IPS-18a (cell line): ENCODE results near the gene PRPS1.

Source experiments
- H3K27ac ChIP-seq: one replicate; pipeline ENCODE4 v1.5.1; 2013; ENCODE audit warnings: low read length
- H3K27me3 ChIP-seq: one replicate; pipeline ENCODE4 v1.6.1; 2013; ENCODE audit warnings: mild to moderate bottlenecking, low read length; ENCODE audit not compliant: control insufficient read depth, insufficient read depth
- H3K36me3 ChIP-seq: one replicate; pipeline ENCODE4 v1.6.1; 2013; ENCODE audit warnings: low read depth, low read length; ENCODE audit not compliant: control insufficient read depth
- H3K4me1 ChIP-seq: one replicate; pipeline ENCODE4 v1.6.1; 2013; ENCODE audit warnings: low read depth, low read length; ENCODE audit not compliant: control insufficient read depth
- H3K4me3 ChIP-seq: one replicate; pipeline ENCODE4 v1.5.1; 2013; ENCODE audit warnings: low read length
- H3K9ac ChIP-seq: one replicate; pipeline ENCODE4 v1.6.1; 2013; ENCODE audit warnings: mild to moderate bottlenecking, low read length, moderate library complexity
- H3K9me3 ChIP-seq: one replicate; pipeline ENCODE4 v1.6.1; 2013; ENCODE audit warnings: low read depth, low read length; ENCODE audit not compliant: control insufficient read depth

The PRPS1 gene

GRCh38 chrX:107632346-107632745 is 4.0 kb downstream of the PRPS1 start:
- Histone ChIP-seq H3K36me3 (peaks cover 3% of the 10 kb centered on the region), H3K9me3 (no peaks in the 10 kb centered on the region), H3K4me1 (peaks cover 14% of the 10 kb centered on the region), H3K27ac (no peak overlapping the region), H3K27me3 (no peaks in the 10 kb centered on the region), H3K4me3 (no peak overlapping the region), H3K9ac (no peak overlapping the region)

- Histone ChIP-seq H3K9me3 (no peaks in the 10 kb centered on the region), H3K4me3 (no peak overlapping the region), H3K36me3 (peaks cover 83% of the 10 kb centered on the region), H3K27ac (no peak overlapping the region), H3K4me1 (no peaks in the 10 kb centered on the region), H3K27me3 (no peaks in the 10 kb centered on the region), H3K9ac (no peak overlapping the region)
These were observed 18.4 kb downstream of the PRPS1 start for GRCh38 chrX:107646735-107647134.

DNA sequence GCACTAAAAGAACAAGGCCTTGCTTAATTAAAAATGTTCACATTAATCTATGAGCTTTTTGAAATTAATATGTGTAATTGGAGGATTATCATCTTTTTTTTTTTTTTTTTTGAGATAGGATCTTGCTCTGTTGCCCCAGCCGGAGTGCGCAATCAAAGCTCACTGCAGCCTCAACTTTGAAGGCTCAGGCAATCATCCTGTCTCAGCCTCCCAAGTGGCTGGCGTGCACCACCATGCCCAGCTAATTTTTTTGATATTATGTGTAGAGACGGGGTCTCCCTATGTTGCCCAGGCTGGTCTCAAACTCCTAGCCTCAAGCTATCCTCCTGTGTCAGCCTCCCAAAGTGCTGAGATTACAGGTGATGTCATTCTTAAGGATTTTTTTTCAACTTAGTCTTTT is 20.0 kb downstream of the PRPS1 start:
- H3K9me3 ChIP-seq, result no peaks in the 10 kb centered on the region
- no peaks in the 10 kb centered on the region for H3K4me1 ChIP-seq
- H3K9ac ChIP-seq, result no peak overlapping the region
- no peaks in the 10 kb centered on the region for H3K27me3 ChIP-seq
- H3K36me3 ChIP-seq, result peaks cover 78% of the 10 kb centered on the region
- H3K4me3 ChIP-seq, result no peak overlapping the region
- no peak overlapping the region for H3K27ac ChIP-seq

- H3K4me1 ChIP-seq, result peaks cover 10% of the 10 kb centered on the region
- peak overlapping the region; percentile 7 for H3K4me3 ChIP-seq
- H3K27me3 ChIP-seq, result no peaks in the 10 kb centered on the region
- no peak overlapping the region for H3K9ac ChIP-seq
- H3K36me3 ChIP-seq, result peaks cover 30% of the 10 kb centered on the region
- H3K27ac ChIP-seq, result no peak overlapping the region
- H3K9me3 ChIP-seq, result no peaks in the 10 kb centered on the region
These were observed 26.2 kb downstream of the PRPS1 start for GRCh38 chrX:107654566-107654871.

DNA sequence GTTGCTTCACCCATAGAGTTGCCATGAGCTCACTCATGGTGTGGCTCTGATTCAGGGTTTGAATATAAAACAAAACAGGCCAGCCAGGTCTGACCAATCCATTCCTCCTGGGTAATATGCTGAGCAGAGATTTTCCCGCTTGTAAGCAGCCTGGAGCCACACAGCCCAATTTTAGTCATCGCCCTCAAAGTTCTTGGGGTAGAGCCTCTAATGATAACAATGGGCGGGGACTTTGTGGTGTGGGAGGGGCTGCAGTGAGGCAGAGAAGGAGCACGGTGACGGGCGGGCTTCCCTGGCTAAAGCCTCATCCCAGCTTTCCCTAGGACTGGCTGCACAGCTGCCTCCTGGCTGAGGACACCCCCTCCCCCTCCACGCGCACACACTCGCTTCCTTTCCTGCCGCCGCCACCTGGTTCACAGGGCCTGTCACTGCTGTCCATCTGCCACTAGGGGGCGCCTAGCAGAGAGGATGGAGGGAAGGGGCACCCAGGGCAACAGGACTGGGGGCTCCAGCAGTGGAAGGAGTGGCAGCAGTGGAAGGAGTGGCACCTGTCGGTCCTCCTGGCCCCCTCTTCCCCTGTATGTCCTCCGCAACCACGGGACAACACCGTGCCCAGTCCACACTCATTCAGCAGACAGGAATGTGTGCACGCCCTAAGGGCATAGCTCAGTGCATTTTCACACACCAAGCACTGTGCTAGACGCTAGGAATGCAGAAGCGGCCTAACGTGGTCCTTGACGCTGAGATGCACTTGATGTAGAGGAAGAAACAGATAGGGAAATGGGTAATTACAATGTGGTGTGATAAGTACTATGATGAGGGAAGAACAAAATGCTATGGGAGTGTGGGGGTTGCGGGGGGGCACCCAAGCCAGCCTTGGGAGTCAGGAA is 26.8 kb downstream of the PRPS1 start:
- Histone ChIP-seq H3K4me1 (peaks cover 10% of the 10 kb centered on the region), H3K27ac (no peak overlapping the region), H3K4me3 (peak overlapping the region; percentile 7), H3K27me3 (no peaks in the 10 kb centered on the region), H3K36me3 (peaks cover 24% of the 10 kb centered on the region), H3K9ac (no peak overlapping the region), H3K9me3 (no peaks in the 10 kb centered on the region)

- peaks cover 11% of the 10 kb centered on the region for H3K36me3 ChIP-seq
- H3K27me3 ChIP-seq, result no peaks in the 10 kb centered on the region
- no peak overlapping the region for H3K27ac ChIP-seq
- no peak overlapping the region for H3K9ac ChIP-seq
- H3K4me1 ChIP-seq, result peaks cover 10% of the 10 kb centered on the region
- no peak overlapping the region for H3K4me3 ChIP-seq
- no peaks in the 10 kb centered on the region for H3K9me3 ChIP-seq
These were observed 28.7 kb downstream of the PRPS1 start for GRCh38 chrX:107656978-107657377.

- Histone ChIP-seq H3K4me1 (peaks cover 23% of the 10 kb centered on the region), H3K9me3 (no peaks in the 10 kb centered on the region), H3K36me3 (no peaks in the 10 kb centered on the region), H3K9ac (no peak overlapping the region), H3K4me3 (no peak overlapping the region), H3K27me3 (no peaks in the 10 kb centered on the region), H3K27ac (no peak overlapping the region)
These were observed 30.4 kb downstream of the PRPS1 start for GRCh38 chrX:107658660-107659059.

DNA sequence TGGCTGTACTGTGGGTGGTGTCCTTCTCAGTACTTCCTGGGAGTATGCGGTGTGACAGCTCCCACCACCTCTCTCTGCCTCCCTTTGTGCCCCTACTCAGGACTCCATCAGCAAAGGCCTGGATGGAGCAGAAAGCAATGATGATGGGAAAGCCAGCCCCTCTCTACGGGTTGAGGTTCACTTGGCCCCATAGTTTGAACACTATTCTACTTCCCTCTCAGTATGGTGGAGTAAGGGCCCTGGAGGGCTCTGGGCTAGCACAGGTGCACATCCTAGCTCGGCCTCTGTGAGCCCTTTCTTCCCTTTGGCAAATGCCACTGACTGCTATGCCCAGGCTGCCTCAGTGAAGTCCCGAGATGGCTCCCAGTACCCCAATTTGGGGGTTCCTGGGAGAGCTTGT is 31.0 kb downstream of the PRPS1 start:
- H3K27ac ChIP-seq, result no peak overlapping the region
- H3K9ac ChIP-seq, result no peak overlapping the region
- H3K4me3 ChIP-seq, result no peak overlapping the region
- H3K27me3 ChIP-seq, result no peaks in the 10 kb centered on the region
- H3K9me3 ChIP-seq, result no peaks in the 10 kb centered on the region
- no peaks in the 10 kb centered on the region for H3K36me3 ChIP-seq
- H3K4me1 ChIP-seq, result peaks cover 22% of the 10 kb centered on the region

DNA sequence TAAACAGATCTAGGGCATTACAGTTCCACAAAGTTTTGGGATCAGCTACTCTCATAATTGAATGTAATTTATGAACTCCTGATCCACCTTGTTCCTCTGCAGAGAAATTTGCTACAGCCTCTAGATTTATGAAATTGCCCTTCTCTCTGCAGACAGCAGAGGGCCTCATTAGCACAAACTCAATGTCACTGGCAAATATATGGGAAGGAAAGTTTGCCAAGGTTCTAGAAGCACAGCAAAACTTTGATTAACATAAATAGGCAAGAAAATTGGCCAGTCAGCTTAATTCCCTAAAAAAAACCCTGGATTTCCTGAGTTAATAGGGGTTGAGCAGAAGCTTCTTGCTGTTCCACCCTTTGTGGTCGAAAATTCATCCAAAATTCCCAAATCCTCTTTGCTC is 31.5 kb downstream of the PRPS1 start:
- Histone ChIP-seq H3K9me3 (no peaks in the 10 kb centered on the region), H3K36me3 (no peaks in the 10 kb centered on the region), H3K4me1 (peaks cover 17% of the 10 kb centered on the region), H3K27ac (no peak overlapping the region), H3K4me3 (no peak overlapping the region), H3K27me3 (no peaks in the 10 kb centered on the region), H3K9ac (no peak overlapping the region)

DNA sequence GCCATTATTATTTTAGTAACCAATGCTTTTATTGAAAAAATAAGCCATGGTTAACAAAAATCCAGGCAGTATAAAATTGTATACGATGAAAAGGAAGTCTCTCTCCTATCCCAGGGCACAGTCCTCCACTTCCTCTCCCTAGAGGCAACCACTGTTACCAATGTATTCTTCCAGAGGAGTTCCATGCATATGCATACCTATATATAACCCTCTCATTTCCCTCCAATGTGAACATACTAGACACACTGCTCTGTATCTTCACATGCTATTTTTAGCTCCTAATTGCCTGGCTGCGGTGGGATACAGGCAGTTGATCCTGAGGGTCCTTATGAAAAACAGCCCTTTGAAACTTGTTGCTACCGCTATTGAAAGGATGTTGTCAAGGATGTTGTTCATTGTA is 33.8 kb downstream of the PRPS1 start:
- Histone ChIP-seq H3K4me3 (no peak overlapping the region), H3K4me1 (peaks cover 12% of the 10 kb centered on the region), H3K27me3 (no peaks in the 10 kb centered on the region), H3K9ac (no peak overlapping the region), H3K27ac (no peak overlapping the region), H3K36me3 (no peaks in the 10 kb centered on the region), H3K9me3 (no peaks in the 10 kb centered on the region)

DNA sequence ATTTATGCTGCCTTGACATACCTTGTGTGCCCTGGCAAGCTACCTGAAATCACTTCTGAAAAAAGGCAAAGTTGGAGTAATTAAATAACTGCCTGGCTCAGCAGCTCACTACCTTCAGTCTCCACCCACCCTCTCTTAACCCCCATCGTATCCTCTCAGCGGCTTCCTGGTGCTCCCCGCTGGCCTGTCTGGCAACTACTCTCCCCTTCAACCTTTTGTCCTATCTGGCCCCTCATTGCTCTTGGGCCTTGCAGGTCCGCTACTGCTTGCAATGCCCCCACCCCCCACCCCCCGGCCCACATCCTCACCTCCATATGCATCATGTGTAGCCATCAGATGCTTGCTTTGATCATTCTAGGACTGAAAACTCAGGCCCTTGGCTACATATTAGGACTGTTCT is 34.5 kb downstream of the PRPS1 start:
- no peaks in the 10 kb centered on the region for H3K27me3 ChIP-seq
- no peak overlapping the region for H3K4me3 ChIP-seq
- H3K9ac ChIP-seq, result no peak overlapping the region
- peaks cover 12% of the 10 kb centered on the region for H3K4me1 ChIP-seq
- H3K27ac ChIP-seq, result no peak overlapping the region
- H3K9me3 ChIP-seq, result no peaks in the 10 kb centered on the region
- no peaks in the 10 kb centered on the region for H3K36me3 ChIP-seq

DNA sequence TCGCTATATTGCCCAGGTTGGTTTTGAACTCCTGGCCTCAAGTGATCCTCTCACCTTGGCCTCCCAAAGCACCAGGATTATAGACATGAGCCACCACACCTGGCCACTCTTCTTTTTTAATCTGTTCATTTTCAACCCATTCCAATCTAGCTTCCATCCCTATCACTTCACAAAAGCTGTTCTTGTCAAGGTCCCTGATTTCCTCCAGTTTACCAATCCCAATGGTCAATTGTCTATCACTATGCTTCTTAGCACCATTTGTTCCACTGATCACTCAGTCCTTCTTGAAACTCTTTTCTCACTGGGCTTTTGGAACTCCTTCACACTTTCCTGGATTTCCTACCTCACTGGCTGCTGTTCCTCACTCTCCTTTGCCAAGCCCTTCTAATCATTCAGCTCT is 38.6 kb downstream of the PRPS1 start:
- H3K4me1 ChIP-seq, result peaks cover 12% of the 10 kb centered on the region
- H3K27ac ChIP-seq, result no peak overlapping the region
- H3K36me3 ChIP-seq, result no peaks in the 10 kb centered on the region
- no peaks in the 10 kb centered on the region for H3K27me3 ChIP-seq
- no peak overlapping the region for H3K4me3 ChIP-seq
- H3K9me3 ChIP-seq, result no peaks in the 10 kb centered on the region
- no peak overlapping the region for H3K9ac ChIP-seq
